Measurements from ENCODE around the gene CEP128.

DNA sequence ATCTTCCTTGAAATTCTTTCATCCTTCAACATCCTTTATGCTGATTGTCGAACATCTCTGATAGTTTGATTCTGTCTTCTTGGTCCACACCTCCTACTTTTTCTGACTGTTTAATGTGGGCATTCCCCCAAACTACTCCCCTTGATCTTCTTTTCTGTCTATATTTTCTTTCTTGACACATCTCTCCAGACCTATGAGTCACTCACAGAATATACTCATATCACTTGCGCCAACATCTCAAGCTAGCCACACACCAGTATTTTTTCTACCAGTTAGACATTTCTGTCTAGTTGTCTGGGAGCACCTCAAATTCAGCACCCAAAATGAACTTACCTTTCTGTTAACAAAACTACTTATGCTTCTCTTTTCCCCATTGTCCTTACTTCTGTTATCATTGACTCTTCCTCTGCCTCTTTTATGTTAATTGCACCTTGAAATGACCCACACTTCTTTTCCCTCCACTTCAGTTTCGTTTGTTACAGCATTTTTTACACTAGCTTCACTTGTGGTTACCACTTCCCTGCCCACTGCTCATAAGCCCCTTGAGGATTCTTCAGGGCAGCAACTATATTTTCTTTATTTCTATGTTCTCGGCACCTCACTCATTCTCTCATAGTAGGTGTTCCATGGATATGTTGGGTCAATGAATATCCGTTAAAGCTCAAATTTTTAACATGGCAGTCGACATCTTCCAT, 47.3 kb upstream of the CEP128 start:
- TF ChIP-seq, protein P1, sequence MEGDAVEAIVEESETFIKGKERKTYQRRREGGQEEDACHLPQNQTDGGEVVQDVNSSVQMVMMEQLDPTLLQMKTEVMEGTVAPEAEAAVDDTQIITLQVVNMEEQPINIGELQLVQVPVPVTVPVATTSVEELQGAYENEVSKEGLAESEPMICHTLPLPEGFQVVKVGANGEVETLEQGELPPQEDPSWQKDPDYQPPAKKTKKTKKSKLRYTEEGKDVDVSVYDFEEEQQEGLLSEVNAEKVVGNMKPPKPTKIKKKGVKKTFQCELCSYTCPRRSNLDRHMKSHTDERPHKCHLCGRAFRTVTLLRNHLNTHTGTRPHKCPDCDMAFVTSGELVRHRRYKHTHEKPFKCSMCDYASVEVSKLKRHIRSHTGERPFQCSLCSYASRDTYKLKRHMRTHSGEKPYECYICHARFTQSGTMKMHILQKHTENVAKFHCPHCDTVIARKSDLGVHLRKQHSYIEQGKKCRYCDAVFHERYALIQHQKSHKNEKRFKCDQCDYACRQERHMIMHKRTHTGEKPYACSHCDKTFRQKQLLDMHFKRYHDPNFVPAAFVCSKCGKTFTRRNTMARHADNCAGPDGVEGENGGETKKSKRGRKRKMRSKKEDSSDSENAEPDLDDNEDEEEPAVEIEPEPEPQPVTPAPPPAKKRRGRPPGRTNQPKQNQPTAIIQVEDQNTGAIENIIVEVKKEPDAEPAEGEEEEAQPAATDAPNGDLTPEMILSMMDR (tag by site-specific recombination; IDR thresholded peaks at IDR 0.05) = no peak
- TF ChIP-seq YY1 (tag by site-specific recombination; IDR thresholded peaks at IDR 0.05) (no peak), ZNF266 (tag by site-specific recombination; IDR thresholded peaks at IDR 0.05; ENCODE audit: low read depth) (no peak), ZFP3 (tag by site-specific recombination; IDR thresholded peaks at IDR 0.05; ENCODE audit: low read depth) (no peak), ZNF529 (tag by site-specific recombination; IDR thresholded peaks at IDR 0.05; ENCODE audit: insufficient replicate concordance) (no peak), ZBTB8A (tag by site-specific recombination; IDR thresholded peaks at IDR 0.05) (no peak), ZNF274 (IDR thresholded peaks at IDR 0.05; ENCODE audit: low read length) (no peak), ZNF274 (tag by site-specific recombination; IDR thresholded peaks at IDR 0.05; ENCODE audit: borderline replicate concordance) (no peak), ZNF777 (tag by site-specific recombination; IDR thresholded peaks at IDR 0.05; ENCODE audit: borderline replicate concordance) (no peak), ZNF138 (tag by site-specific recombination; IDR thresholded peaks at IDR 0.05; ENCODE audit: borderline replicate concordance) (no peak), KLF9 (tag by site-specific recombination; IDR thresholded peaks at IDR 0.05; ENCODE audit: low read depth) (no peak)
- TF ChIP-seq, protein P2, sequence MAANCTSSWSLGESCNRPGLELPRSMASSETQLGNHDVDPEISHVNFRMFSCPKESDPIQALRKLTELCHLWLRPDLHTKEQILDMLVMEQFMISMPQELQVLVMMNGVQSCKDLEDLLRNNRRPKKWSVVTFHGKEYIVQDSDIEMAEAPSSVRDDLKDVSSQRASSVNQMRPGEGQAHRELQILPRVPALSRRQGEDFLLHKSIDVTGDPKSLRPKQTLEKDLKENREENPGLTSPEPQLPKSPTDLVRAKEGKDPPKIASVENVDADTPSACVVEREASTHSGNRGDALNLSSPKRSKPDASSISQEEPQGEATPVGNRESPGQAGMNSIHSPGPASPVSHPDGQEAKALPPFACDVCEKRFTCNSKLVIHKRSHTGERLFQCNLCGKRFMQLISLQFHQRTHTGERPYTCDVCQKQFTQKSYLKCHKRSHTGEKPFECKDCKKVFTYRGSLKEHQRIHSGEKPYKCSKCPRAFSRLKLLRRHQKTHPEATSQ (tag by site-specific recombination; IDR thresholded peaks at IDR 0.05) = no peak
- TF ChIP-seq, protein P3, sequence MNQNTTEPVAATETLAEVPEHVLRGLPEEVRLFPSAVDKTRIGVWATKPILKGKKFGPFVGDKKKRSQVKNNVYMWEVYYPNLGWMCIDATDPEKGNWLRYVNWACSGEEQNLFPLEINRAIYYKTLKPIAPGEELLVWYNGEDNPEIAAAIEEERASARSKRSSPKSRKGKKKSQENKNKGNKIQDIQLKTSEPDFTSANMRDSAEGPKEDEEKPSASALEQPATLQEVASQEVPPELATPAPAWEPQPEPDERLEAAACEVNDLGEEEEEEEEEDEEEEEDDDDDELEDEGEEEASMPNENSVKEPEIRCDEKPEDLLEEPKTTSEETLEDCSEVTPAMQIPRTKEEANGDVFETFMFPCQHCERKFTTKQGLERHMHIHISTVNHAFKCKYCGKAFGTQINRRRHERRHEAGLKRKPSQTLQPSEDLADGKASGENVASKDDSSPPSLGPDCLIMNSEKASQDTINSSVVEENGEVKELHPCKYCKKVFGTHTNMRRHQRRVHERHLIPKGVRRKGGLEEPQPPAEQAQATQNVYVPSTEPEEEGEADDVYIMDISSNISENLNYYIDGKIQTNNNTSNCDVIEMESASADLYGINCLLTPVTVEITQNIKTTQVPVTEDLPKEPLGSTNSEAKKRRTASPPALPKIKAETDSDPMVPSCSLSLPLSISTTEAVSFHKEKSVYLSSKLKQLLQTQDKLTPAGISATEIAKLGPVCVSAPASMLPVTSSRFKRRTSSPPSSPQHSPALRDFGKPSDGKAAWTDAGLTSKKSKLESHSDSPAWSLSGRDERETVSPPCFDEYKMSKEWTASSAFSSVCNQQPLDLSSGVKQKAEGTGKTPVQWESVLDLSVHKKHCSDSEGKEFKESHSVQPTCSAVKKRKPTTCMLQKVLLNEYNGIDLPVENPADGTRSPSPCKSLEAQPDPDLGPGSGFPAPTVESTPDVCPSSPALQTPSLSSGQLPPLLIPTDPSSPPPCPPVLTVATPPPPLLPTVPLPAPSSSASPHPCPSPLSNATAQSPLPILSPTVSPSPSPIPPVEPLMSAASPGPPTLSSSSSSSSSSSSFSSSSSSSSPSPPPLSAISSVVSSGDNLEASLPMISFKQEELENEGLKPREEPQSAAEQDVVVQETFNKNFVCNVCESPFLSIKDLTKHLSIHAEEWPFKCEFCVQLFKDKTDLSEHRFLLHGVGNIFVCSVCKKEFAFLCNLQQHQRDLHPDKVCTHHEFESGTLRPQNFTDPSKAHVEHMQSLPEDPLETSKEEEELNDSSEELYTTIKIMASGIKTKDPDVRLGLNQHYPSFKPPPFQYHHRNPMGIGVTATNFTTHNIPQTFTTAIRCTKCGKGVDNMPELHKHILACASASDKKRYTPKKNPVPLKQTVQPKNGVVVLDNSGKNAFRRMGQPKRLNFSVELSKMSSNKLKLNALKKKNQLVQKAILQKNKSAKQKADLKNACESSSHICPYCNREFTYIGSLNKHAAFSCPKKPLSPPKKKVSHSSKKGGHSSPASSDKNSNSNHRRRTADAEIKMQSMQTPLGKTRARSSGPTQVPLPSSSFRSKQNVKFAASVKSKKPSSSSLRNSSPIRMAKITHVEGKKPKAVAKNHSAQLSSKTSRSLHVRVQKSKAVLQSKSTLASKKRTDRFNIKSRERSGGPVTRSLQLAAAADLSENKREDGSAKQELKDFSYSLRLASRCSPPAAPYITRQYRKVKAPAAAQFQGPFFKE (tag by site-specific recombination; IDR thresholded peaks at IDR 0.05; ENCODE audit: borderline replicate concordance) = no peak

Data from HEK293 (cell line).